Neural crest cell (in vitro differentiated cells): ENCODE results near the gene SUPT20H. TPM values are rescaled to one million over a fixed set of nuclear protein-coding genes. Genes with fewer than 3 reads are reported as not detected.
A peak's percentile ranks its signal among the peaks of the same experiment; 100 is the strongest.
"Not testable (repeated sequence)": the region's sequence is repeated elsewhere in the genome, so short reads cannot be mapped to it uniquely, and the experiment has no call there.

Experiments
- DNase-seq: peaks from one replicate; pipeline ENCODE4 v3.0.0; 2021; ENCODE audit warnings: low read depth, mixed read lengths, low spot score
- H3K27ac Mint-ChIP-seq: one replicate; pipeline ENCODE4 v1.8.0; 2021; ENCODE audit warnings: mild to moderate bottlenecking, mixed read lengths; ENCODE audit not compliant: unreplicated experiment
- H3K27me3 Mint-ChIP-seq: 2 replicates; pipeline ENCODE4 v1.8.0; 2021; ENCODE audit warnings: low read depth, mild to moderate bottlenecking, mixed read lengths
- H3K36me3 Mint-ChIP-seq: 2 replicates; pipeline ENCODE4 v1.8.0; 2021; ENCODE audit warnings: low read depth, mild to moderate bottlenecking, mixed read lengths
- H3K4me1 Mint-ChIP-seq: 2 replicates; pipeline ENCODE4 v1.8.0; 2021; ENCODE audit warnings: mixed read lengths
- H3K4me3 Mint-ChIP-seq: one replicate; pipeline ENCODE4 v1.8.0; 2021; ENCODE audit warnings: mild to moderate bottlenecking, mixed read lengths
- H3K9me3 Mint-ChIP-seq: 2 replicates; pipeline ENCODE4 v1.8.0; 2021; ENCODE audit warnings: mixed read lengths
- total RNA-seq: library from RNA; stranded (reverse); gene quantifications from 2 replicates; pipeline ENCODE4 v1.2.1, GENCODE V29; 2021
- TF ChIP-seq, protein P1 (sequence below): fragments of 200-600 bp; sonication (generic); conservative IDR thresholded peaks from 2 replicates; pipeline ENCODE4 v1.5.0; 2021; ENCODE audit warnings: antibody characterized with exemption, mild to moderate bottlenecking

Gene SUPT20H
- total RNA-seq, 1 donor from 2014 or later, result 86.5 TPM

DNA sequence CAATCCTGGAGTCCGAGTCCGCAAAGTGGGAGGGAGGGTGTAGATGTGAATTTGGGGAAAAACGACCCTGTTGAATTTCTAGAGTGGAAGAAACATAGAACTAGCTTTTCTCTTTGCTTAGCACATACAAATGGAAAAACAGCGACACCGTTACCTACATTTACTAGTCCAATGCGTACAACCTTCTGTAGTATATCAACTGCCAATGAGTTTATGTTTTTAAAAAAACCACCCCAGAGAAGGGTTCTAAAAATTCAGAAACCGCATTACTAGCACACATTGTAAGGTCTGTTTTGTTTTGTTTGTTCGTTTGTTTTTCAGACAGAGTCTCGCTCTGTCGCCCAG, 332 bp upstream of the SUPT20H start:
- DNase-seq, result no peak
- H3K9me3 Mint-ChIP-seq, result peaks cover 3% of the 10 kb centered on the region
- TF ChIP-seq, protein P1, sequence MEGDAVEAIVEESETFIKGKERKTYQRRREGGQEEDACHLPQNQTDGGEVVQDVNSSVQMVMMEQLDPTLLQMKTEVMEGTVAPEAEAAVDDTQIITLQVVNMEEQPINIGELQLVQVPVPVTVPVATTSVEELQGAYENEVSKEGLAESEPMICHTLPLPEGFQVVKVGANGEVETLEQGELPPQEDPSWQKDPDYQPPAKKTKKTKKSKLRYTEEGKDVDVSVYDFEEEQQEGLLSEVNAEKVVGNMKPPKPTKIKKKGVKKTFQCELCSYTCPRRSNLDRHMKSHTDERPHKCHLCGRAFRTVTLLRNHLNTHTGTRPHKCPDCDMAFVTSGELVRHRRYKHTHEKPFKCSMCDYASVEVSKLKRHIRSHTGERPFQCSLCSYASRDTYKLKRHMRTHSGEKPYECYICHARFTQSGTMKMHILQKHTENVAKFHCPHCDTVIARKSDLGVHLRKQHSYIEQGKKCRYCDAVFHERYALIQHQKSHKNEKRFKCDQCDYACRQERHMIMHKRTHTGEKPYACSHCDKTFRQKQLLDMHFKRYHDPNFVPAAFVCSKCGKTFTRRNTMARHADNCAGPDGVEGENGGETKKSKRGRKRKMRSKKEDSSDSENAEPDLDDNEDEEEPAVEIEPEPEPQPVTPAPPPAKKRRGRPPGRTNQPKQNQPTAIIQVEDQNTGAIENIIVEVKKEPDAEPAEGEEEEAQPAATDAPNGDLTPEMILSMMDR, result no peak
- H3K27ac Mint-ChIP-seq, result no peak overlapping the region
- peaks cover 8% of the 10 kb centered on the region for H3K36me3 Mint-ChIP-seq
- peak overlapping the region; percentile 93 for H3K4me3 Mint-ChIP-seq
- H3K4me1 Mint-ChIP-seq, result peaks cover 16% of the 10 kb centered on the region
- H3K27me3 Mint-ChIP-seq, result peaks cover 3% of the 10 kb centered on the region

DNA sequence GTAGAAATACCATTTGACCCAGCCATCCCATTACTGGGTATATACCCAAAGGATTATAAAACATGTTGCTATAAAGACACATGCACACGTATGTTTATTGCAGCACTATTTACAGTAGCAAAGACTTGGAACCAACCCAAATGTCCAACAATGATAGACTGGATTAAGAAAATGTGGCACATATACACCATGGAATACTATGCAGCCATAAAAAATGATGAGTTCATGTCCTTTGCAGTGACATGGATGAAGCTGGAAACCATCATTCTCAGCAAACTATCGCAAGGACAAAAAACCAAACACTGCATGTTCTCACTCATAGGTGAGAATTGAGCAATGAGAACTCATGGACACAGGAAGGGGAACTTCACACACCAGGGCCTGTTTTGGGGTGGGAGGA, 3.3 kb downstream of the SUPT20H start:
- H3K27ac Mint-ChIP-seq, H3K27me3 Mint-ChIP-seq, H3K9me3 Mint-ChIP-seq, DNase-seq: not testable (repeated sequence)
- peaks cover 29% of the 10 kb centered on the region for H3K36me3 Mint-ChIP-seq
- peak overlapping the region; percentile 54 for H3K4me3 Mint-ChIP-seq
- peaks cover 21% of the 10 kb centered on the region for H3K4me1 Mint-ChIP-seq

DNA sequence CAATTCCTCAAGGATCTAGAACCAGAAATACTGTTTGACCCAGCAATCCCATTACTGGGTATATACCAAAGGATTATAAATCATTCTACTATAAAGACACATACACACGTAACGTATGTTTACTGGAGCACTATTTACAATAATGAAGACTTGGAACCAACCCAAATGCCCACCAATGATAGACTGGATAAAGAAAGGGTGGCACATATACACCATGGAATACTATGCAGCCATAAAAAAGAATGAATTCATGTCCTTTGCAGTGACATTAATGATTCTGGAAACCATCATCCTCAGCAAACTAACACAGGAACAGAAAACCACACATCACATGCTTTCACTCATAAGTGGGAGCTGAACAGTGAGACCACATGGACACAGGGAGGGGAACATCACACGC, 6.4 kb downstream of the SUPT20H start:
- H3K27me3 Mint-ChIP-seq, H3K9me3 Mint-ChIP-seq, H3K4me1 Mint-ChIP-seq, H3K27ac Mint-ChIP-seq, DNase-seq: not testable (repeated sequence)
- Mint-ChIP-seq H3K4me3 (peak overlapping the region; percentile 65), H3K36me3 (peaks cover 29% of the 10 kb centered on the region)

DNA sequence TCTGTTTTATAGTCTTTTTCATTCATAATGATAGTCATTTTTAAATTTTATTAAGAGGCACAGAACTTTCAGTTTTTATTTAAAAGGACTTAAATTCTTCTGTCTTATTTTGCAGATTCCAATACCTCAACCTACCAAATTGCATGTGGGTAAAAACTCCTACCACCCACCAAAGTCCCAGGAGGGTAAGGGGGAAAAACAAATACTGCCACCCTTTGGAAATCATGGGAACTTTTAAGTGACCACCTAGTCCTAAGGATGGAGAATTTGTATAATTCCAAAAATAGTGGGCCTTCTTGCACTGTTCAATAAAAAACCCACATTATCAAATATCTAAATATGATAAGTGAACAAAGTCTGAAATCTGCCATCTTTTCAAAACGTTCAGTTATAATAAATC, 9.7 kb downstream of the SUPT20H start:
- H3K27ac Mint-ChIP-seq, result no peak overlapping the region
- peaks cover 5% of the 10 kb centered on the region for H3K4me1 Mint-ChIP-seq
- peaks cover 3% of the 10 kb centered on the region for H3K9me3 Mint-ChIP-seq
- H3K36me3 Mint-ChIP-seq, result peaks cover 21% of the 10 kb centered on the region
- no peaks in the 10 kb centered on the region for H3K27me3 Mint-ChIP-seq
- DNase-seq, result no peak
- no peak overlapping the region for H3K4me3 Mint-ChIP-seq
- TF ChIP-seq, protein P1, result peak; percentile 28

DNA sequence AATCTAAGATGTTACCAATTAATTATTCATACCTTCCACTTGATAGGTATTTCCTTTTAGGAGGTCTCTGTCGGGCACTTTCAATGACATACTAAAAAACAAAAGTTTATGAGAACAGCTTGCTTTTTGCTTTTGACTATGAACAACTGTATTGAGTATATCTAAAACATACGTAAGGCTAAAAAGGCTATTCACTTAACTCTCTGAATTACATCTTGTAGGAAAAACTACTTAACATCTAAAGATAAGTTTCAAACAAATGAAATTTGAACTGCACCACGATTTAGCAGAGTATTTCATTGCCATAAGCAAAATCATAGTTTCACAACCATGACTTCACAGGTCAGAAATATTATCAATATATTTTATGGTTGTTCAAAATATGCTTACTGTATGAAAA, 11.6 kb downstream of the SUPT20H start:
- Mint-ChIP-seq H3K36me3 (peaks cover 10% of the 10 kb centered on the region), H3K4me1 (peaks cover 5% of the 10 kb centered on the region), H3K27me3 (no peaks in the 10 kb centered on the region), H3K9me3 (no peaks in the 10 kb centered on the region), H3K27ac (no peak overlapping the region), H3K4me3 (no peak overlapping the region)
- no peak for DNase-seq
- TF ChIP-seq, protein P1, result no peak

DNA sequence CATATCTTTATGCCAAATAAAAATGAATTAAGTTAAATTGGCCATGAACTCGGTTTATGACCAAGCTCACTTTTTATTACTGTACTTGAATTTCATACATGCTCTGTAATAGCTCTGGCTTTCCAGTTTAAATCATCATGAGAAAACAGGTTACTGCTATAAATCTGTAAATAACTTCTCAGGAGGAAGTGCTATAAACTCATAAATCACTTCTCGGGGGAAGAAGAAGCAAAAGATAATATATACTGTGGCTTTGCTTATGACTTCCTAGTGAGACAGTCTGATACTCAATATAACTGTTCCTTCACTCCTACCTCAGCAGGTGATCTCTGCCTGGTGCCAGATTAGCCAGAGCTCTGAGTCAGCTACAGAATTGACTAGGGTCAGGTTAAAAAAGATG, 12.5 kb downstream of the SUPT20H start:
- no peak overlapping the region for H3K4me3 Mint-ChIP-seq
- H3K27me3 Mint-ChIP-seq, result no peaks in the 10 kb centered on the region
- H3K9me3 Mint-ChIP-seq, result no peaks in the 10 kb centered on the region
- peaks cover 8% of the 10 kb centered on the region for H3K36me3 Mint-ChIP-seq
- no peak overlapping the region for H3K27ac Mint-ChIP-seq
- TF ChIP-seq, protein P1, result no peak
- DNase-seq, result no peak
- peaks cover 1% of the 10 kb centered on the region for H3K4me1 Mint-ChIP-seq

DNA sequence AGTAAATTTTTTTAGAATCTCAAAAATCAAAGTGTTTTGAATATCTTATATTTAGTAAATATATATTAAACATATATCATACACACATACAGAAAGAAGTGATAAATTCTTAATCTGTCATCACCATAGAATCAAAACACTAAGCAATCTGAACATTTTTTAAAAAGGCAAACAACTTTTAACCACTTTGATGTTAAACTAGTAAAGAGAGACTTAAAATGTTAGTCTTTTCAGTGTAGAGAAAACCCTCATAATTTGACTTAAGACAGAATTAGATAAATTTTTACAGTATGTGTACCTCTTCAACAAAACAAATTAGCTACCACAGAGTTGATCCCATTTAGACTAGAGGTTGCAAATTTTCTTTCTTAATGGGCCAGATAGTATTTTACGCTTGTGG, 13.4 kb downstream of the SUPT20H start:
- no peak for DNase-seq
- TF ChIP-seq, protein P1, result no peak
- no peak overlapping the region for H3K27ac Mint-ChIP-seq
- H3K9me3 Mint-ChIP-seq, result no peaks in the 10 kb centered on the region
- H3K4me3 Mint-ChIP-seq, result no peak overlapping the region
- peaks cover 13% of the 10 kb centered on the region for H3K36me3 Mint-ChIP-seq
- no peaks in the 10 kb centered on the region for H3K27me3 Mint-ChIP-seq
- no peaks in the 10 kb centered on the region for H3K4me1 Mint-ChIP-seq
